NCI-H1092 (cell line): ENCODE measurements around the gene LRRC61.
A peak's percentile ranks its signal among the peaks of the same experiment; 100 is the strongest.
"Not testable (repeated sequence)": the region's sequence is repeated elsewhere in the genome, so short reads cannot be mapped to it uniquely, and the experiment has no call there.

Experiments used
- DNase-seq: peaks from one replicate; lab custom pipeline; 2025; lab: John Stamatoyannopoulos, UW

The LRRC61 gene

DNA sequence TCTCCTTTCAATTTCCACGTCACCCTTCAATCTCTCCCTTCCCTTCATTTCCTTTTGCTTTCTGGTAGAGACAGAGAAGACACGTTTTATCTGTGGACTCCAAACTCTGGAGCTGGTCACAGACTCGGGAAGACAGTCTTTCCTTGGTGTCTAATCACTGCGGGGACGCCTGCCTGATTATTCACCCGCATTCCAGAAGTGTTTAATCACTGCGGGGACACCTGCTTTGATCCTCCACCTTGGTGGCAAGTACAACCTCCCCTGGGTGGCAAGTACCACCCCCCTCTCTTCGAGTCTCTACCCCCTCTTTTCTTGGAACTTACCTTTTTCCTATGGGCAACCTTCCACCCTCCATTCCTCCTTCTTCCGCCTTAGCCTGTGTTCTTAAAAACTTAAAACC is 15.3 kb upstream of the LRRC61 start:
- no peak for DNase-seq

DNA sequence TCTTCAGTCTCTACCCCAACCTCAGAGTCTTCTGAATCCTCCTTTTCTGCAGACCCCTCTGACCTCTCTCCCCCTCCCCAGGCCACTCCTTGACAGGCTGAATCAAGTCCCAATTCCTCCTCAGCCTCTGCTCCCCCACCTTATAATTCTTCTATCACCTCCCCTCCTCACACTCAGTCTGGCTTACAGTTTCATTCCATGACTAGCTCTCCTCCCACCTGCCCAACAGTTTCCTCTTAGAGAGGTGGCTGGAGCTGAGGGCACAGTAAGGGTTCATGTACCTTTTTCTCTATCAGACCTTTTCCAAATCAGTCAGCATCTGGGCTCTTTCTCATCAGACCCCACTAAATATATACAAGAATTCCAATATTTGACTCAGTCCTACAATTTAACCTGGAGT is 14.6 kb upstream of the LRRC61 start:
- no peak for DNase-seq

DNA sequence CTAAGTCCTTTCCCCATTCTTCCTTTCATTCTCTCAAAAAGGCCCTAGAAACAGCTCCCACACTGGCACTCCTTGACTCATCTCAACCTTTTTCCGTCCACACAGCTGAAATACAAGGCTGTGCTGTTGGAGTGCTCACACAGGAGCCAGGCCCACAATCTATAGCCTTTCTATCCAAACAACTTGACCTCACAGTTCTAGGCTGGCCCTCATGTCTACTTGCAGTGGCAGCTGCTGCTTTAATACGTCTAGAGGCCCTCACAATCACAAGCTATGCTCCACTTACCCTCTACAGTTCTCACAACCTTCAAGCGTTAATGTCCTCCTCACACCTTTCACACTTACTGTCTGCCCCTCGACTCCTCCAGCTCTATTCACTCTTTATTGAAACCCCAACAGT is 12.0 kb upstream of the LRRC61 start:
- DNase-seq: no peak

DNA sequence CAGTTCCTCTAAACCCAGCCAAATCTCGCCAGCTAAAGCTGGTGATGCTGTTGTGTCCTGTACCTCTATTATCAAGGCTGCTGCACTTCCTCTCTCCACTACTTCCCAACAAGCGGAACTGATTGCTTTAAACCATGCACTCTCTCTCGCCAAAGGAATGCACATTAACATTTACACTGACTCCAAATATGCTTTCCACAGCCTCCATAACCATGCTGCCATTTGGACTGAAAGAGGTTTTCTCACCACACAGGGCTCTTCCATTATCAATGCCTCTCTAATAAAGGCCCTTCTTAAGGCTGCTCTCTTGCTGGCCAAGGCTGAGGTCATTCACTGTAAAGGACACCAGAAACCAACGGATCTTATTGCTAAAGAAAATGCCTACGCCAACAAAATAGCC is 11.4 kb upstream of the LRRC61 start:
- DNase-seq: no peak

DNA sequence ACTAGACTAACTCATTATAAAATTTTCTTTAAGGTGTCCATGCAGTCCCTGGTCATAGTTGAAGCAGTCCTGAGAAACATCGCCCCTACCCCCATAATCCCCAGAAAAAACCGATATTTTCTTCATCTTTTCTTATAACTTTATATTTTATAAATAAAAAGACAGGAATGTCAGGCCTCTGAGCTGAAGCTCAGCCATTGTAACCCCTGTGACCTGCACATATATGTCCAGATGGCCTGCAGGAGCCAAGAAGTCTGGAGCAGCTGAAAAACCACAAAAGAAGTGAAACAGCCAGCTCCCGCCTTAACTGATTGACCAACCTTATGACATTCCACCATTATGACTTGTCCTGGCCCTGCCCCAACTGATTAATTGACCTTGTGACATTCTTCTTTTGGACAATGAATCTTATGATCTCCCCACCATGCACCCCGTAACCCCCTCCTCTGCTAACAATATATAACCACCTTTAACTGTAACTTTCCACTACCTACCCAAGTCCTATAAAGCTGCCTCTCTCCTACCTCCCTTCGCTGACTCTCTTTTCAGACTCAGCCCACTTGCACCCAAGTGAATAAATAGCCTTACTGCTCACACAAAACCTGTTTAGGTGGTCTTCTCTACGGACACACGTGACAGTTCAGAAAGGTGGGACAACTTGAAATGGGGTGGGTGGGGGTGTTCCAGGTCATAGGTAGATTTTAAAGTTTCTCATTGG is 10.3 kb upstream of the LRRC61 start:
- not testable (repeated sequence) for DNase-seq

DNA sequence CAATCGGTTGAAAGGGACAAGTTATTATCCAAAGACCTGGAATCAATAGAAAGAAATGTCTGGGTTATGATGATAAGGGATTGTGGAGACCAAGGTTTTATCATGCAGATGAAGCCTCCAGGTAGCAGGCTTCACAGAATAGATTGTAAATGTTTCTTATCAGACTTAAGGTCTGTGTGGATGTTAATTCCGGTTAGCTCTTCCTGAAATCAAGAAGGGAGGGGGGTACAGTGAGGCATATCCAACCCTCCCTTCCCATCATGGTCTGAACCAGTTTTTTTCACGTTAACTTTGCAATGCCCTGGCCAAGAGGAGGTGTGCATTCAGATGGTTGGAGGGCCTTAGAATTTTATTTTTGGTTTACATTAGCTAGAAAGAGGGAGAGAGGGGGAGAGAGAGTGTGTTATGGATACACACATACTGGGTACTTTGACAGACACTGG is 9.8 kb upstream of the LRRC61 start:
- DNase-seq: no peak

DNA sequence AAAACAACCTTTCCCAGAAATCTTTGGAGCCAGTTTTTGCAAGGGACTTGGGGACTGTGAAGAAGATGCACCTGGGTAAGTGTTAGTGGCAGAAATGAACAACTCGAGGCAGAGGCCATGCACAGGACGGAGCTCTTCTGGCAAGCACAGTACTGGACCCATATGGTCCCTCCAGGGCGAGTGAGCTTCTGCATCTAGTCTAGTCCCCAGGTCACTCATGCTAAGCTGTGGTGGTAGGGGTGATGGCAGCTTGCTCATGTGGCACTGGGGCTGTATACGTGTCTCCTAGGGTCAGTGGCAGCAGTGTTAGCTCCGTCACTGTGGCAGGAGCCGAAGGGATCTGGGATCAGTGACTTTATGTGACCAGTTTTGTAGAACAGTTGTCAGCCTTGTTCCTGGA is 9.3 kb upstream of the LRRC61 start:
- no peak for DNase-seq

DNA sequence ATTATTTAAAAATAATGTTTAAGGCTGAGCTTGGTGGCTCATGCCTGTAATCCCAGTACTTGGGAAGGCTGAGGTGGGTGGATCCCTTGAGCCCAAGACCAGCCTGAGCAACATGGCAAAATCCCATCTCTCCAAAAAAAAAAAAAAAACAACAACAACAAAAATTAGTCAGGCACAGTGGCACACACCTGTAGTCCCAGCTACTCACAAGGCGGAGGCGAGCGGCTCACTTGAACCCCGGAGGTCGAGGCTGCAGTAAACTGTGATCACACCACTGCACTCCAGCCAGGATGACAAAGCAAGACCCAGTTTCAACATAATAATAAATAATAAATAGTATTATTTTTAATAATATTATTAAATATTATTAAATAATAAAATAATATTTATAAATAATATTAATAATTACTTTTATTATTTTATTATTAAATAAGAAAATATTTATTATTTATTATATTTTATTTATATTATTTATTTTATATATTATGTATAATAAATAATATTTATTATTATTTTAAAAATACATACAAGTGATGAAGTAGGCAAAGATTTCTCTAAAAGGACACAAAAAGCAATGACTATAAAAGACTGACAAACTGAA is 8.4 kb upstream of the LRRC61 start:
- no peak for DNase-seq

DNA sequence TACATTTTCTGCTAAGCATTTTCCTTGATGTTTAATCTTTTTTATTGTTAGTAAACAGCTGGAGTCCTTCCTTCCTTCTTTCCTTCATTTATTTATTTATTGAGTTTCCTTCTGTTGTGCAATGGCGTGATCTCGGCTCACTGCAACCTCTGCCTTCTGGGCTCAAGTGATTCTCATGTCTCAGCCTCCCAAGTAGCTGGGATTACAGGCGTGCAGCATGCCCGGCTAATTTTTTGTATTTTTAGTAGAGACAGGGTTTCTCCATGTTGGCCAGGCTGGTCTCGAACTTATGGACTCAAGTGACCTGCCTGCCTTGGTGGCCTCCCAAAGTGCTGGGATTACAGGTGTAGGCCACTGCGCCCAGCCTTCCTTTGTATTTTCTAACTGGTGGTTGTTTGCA is 6.2 kb upstream of the LRRC61 start:
- not testable (repeated sequence) for DNase-seq

DNA sequence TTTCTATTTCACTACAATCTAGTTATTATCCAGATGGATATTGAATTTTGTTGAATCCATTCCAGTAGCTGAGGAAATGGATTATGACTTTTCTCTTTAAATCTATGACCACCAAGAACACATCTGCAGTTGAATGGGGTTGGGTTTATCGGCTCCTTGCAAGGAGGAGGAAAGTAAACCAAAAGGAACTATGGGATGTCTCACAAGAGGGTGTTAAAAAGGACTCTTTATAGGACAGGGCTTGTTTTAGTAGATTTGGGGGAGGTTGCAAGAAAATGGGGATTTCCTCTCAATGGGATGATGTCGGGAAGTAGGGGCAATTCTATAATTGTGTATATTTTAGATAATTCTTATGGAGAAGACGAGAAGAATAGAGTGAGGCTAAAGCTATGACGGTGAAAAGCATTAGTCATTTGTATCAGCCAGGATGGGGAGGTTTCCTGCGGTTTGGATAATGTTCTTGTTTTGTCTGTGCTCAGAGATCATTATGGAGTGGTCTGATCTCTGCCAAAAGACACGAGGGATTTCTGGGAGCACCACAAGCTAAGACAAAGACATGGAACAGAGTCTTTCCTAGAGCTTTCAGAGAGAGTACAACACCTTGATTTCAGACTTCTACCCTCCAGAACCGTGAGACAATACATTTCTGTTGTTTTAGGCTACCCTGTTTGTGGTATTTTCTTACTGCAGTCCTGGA is 5.3 kb upstream of the LRRC61 start:
- no peak for DNase-seq

DNA sequence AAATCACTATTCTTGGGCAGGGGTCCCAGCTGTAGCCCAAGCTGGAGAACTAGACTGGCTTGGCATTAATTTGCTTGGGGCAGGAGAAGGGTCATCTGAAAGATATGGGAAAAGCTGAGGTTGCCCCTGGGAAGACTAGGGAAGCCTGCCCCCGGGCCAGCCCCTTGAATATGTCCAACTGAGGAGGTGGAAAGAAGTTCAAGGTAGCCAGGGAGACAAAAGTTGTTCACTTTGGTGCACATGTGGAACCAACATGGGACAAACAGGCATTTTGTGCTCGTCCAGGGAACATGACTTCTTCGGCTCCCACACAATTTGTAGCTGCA is 1.4 kb upstream of the LRRC61 start:
- no peak for DNase-seq

DNA sequence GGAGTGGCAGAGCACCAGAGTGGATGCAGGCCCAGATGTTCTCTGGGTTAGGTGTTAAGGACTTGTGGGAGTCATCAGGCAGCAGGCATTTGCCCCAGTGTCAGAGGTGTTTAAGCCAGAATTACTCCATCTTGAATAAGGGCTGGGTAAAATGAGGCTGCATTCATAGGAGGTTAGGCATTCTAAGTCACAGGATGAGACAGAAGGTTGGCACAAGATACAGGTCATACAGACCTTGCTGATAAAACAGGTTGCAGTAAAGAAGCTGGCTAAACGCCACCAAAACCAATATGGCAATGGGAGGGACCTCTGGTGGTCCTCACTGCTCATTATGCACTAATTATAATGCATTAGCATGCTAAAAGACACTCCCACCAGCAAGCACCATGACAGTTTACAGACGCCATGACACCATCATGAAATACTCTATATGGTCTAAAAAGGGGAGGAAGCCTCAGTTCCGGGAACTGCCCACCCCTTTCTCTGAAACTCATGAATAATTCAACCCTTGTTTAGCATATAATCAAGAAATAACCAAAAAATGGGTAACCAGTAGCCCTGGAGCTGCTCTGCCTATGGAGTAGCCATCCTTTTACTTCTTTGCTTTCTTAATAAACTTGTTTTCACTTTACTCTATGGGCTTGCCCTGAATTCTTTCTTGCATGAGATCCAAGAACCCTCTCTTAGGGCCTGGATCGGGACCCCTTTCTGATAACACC is 882 bp upstream of the LRRC61 start:
- DNase-seq: no peak

DNA sequence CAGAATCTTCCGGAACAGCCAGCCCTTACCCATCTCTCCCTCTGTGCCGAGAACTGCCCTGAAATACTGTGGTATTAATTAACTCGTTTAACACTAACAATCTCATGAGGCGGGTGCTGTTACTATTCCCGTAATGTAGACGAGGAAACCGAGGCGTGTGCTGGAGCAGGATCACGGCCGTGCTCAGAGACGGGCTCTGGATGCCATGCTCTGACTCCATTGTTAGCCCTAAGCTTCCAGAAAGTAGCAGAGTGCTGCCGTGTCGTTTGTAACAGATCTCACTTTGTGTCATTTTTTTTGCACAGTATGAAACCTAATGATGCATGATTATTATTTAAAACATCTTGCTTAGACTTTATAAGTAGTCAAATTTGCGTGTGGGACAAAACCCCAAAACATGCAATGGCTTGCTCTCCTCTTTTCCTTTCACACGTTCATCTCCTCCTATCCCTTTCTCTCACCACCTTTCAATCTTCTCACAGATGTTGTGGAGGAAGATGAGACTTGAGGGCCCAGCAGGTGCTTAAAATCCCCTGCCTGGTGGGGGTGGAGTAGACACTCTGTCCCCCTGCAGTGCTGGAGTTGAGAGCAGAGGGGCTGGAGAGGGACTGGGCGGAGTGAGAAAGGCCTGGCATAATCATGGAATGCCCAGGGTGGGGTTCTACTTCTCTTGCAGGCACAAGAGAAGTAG is 672 bp downstream of the LRRC61 start:
- peak; percentile 46 for DNase-seq

DNA sequence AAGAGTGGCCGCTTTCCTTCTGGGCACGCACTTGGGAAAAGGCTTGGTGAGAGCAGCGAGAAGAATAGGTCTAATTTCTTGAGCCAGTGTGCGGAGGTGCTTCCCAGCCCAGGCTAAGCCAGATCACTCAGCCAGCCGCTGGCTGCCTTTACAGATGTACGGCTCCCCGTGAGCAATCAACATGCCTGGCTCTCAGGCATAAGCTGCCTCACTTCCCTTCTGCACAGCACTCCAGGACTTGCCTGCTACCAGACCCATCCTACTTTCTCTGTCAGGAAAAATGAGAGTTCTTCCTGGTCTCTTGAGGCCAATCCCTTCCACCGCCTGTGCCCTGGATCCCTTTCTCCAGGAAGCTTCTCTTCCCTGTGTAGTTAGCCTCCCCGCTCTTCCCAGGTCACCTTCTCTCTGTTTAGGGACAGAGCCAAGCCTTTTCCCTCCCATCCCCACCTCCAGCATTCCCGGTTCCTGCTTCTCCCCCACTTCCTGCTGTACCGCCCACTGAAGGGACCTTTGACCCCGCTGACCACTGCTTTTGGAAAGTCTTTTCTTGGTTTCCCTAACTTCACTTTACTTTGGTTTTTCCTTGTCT is 1.3 kb downstream of the LRRC61 start:
- no peak for DNase-seq

DNA sequence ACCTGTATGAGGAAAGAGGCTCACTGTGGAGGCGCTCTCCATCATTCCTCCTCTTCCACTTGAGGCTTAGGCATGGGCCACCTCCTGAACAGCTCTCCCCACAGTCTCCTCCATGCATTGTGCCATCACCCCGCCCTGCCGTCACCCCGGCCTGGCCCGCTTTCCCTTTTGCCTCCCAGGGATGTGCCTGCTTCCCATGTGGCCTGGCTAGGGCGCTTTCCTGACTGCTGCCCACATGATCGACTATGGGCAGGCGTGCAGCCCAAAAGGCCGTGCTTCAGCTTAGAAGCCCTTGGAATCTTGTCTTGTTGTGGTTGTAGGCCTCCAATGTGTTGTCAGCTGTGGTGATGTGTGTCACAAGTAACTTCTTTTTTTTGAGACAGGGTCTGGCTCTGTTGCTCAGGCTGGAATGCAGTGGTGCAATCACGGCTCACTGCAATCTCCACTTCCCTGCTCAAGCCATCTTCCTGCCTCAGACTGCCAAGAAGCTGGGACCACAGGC is 2.0 kb downstream of the LRRC61 start:
- DNase-seq: no peak

DNA sequence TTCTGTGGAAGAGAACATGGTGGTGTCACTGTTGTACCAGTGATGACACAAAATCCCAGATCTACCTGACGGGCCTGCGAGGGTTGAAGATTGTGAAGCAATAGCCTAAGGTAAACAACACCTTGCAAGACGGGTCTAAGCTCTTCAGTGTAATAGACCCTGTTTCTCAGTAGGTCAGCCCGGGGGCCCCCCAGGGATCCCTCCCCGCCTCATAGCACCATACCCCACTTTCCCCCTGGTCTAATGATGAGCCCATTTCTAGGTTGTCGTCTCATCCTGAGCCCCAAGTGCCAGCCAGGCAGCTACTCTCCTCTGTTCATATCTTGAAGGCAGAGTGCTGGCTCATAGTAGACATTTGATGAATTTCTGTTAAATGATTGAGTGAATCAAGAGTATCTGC is 2.7 kb downstream of the LRRC61 start:
- no peak for DNase-seq

DNA sequence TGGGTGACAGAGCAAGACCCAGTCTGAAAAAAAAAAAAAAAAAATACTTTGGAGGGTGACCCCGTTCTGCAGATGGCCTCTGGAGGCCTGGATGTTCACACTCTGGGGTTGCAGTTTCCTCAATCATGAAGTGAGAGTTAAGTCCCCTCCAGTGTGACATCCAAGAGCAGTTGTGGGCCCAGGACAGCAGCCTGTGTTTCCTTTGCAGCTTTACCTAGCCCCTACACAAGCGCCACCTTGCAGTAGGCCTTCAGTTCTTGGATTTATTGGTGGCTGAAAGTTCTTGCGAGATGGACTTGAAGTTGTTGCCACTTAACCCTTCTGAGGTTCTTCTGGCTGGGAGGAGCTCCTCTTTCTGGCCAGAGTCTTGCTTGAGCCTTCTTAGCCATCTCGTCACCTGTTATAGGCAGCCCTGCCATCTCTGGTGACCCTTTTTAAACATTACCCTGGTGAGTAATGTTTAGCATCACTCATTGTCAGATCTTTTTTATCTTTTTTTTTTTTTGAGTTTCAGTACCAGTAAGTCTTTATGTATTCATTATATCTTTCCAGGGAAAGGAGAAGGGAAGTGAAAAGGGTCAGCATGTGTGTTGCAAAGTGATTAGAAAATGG is 3.6 kb downstream of the LRRC61 start:
- DNase-seq: no peak

DNA sequence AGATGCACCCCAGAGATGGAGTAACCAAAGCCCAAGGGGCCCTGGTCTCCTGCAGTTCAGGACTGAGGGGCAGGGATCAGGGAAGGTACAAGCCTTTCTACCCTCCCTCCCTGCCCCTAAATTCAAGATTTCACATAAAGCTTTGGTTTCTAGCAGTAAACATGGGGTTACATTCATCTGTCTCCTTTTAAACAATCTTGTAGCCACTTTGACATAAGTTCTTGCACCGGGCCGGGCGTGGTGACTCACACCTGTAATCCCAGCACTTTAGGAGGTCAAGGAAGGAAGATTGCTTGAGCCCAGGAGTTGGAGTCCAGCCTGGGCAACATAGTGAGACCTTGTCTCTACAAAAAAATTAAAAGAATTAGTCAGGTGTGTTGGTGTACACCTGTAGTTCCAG is 4.2 kb downstream of the LRRC61 start:
- DNase-seq: no peak

DNA sequence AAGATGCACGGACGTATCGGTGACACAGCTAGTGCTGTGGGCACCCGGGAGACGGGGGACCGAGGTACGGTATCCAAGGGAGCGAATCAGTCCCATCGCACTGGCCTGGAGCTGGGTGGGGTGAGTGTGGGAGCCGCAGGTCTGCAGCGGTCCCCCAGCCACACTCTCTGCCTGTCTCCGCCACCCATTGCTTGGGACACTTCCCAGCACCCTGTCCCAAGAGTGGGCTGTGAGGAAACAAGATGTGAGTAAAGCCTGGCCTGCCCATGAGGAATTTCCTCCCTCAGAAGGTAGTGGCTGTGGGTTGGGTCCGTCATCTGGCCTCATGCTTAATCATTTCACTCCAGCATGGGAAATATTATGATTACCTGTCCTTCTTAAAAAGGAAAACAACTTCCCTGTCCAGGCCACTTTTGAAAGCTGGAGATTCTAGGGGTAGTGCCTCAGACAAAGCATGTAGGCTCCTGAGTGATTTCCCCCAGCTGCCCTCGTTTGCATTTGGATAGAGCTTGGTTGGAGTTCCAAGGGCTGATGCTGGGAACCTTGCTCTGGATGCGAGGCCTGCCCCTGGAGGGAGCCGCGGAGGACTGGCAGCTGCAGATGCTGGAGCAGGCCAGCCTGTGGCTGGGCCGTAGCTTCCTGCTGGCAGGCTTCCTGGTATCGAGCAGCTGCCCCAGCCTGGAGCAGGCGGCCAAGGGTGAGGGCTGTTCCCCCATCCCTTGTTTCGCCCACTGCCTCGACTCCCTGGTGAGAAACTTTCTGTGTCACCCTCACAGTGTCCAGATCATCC is 6.4 kb downstream of the LRRC61 start:
- DNase-seq: no peak

DNA sequence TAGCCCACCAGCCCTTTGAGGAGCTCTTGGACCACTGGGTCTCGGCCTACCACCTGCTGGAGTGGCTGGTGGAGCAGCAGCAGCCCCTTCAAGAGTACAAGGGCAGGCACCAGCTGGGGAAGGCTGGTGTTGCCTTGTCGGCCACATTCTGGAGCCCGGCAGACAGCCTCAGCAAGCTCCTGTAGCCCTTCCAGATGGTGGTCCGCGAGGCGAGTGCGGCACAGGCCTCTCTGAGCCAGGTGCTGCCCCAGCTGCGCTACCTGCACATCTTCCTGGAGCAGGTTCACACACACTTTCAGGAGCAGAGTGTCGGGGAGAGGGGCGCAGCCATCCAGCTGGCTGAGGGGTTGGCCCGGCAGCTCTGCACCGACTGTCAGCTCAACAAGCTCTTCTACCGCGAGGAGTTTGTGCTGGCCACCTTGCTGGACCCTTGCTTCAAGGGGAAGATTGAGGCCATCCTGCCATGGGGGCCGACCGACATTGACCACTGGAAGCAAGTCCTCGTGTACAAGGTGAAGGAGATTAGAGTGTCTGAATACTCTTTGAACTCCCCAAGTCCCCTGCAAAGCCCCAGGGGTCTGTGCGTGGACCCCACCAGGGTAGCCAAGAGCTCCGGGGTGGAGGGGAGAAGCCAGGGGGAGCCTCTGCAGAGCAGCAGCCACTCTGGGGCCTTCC is 7.2 kb downstream of the LRRC61 start:
- no peak for DNase-seq
